NCI-H69 (cell line): ENCODE measurements around the gene C7orf57.
"Not testable (repeated sequence)": the region's sequence is repeated elsewhere in the genome, so short reads cannot be mapped to it uniquely, and the experiment has no call there.

Experiments
- DNase-seq: peaks from one replicate; lab custom pipeline; 2025; lab: John Stamatoyannopoulos, UW

Gene C7orf57

DNA sequence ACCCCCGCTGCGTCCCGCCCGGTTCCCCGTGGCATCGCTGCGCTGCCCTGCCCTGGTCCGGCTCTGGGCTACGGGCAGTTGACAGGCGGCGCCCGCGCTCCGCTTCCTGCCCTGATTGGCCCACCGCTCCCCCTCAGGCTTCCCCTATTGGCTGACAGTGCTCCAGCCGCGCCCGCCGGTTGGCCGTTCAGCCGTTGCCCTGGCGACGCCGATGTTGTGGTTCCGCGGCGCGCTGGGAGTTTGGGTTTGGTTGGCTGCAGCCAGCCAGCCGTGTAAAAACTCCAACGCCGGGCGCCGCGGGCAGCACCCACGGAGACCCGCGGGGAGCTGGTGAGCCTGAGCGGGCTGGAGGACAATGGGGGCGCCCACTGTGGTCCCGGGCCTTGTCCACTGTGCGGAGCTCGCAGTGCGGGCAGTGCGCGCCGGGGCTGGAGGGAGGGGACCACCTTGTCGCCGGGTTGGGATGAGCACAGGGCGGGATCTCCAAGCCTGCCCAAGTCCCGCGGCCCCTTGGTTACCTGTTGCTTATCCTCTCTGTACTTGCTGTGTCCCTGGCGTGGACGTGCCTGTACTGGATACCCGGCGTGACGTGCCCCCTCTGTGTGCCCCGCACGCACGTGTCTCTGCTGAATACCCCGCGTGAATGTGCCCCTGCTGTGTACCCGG is at the start of gene C7orf57:
Gene C7orf57 (plus strand): TSS at position 243 of the 666 bp plus-strand sequence. CDS start 766 bp downstream, outside the sequence.
- DNase-seq = peak; percentile 92

DNA sequence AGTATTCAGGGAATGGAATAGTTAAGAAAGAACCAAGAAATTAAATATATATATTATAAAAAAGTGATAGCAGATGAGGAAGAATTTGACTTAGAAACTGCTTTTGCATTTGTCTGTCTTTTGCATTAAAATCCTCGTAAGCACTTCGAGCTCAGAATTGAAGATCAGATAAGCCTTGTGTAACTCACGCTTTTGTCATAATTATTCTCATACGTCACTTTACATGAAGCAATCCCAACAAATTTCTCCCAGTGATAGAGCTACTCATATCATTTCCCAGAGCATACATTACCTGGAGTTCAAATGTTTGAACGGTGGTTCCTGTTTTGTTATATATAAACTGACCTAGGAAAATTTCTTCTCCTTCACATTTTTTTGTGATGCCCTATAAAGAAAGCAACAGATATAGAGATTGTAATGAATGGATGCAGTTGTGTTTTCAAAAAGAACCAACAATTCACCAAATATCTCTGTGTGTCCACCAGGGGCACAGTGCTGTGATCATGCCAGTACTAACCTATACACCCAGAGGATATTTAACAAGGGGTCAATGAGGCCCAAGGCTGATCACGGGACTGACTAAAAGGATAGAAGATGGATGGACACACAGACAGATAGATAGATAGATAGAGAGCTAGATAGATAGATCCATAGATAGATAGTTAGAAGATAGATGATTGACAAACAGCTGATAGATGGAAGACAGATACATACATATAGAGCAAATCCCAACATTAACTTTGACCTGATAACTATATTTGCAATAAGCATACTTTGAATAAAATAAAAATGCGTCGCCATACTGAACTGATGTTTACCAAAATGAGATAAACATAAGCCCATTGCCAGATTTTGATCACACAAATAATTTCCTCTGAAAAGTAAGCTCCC is 46.6 kb upstream of the C7orf57 start:
- peak; percentile 35 for DNase-seq

GRCh38 chr7:47989607-47990400 is 45.5 kb upstream of the C7orf57 start:
- peak; percentile 54 for DNase-seq

DNA sequence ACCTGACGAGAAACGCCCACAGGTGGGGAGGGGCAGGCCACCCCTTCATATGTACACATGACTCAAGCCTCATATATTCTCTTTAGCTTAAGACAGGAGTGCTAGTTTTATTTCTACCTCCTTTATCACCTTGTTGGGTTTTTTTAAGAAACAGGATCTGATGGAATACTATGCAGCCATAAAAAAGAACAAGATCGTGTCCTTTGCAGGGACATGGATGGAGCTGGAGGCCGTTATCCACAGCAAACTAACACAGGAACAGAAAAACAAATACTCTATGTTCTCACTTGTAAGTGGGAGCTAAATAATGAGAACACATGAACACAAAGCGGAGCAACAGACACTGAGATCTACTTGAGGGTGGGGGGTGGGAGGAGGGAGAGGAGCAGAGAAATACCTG is 44.8 kb upstream of the C7orf57 start:
- no peak for DNase-seq

DNA sequence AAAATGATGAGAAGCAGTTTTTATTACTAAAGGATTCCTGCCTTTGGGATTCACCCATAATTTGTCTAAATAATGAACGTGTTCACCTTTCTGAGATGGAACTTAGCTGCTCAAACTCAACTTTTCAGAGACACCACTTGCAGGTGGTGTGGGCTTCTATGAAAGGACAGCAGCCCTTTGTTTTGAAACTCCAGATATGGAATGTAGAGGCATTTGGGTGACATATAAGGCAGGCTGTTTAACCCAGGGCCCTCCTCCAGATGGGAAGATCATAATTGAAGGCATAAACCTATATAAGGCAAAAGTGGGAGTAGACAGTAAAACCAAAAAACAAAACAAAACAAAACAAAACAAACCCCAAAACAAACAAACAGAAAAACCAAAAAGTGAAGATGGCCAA is 44.1 kb upstream of the C7orf57 start:
- DNase-seq = no peak

GRCh38 chr7:47991741-47992311 is 43.5 kb upstream of the C7orf57 start:
- peak; percentile 97 for DNase-seq

- peak; percentile 25 for DNase-seq
Observed at GRCh38 chr7:47992446-47992845, 42.9 kb upstream of the C7orf57 start.

GRCh38 chr7:47999413-47999812 is 35.9 kb upstream of the C7orf57 start:
- no peak for DNase-seq

GRCh38 chr7:48000164-48000563 is 35.2 kb upstream of the C7orf57 start:
- not testable (repeated sequence) for DNase-seq

GRCh38 chr7:48004032-48004431 is 31.3 kb upstream of the C7orf57 start:
- DNase-seq = peak; percentile 99

GRCh38 chr7:48004638-48005037 is 30.7 kb upstream of the C7orf57 start:
- DNase-seq = no peak

GRCh38 chr7:48006866-48007265 is 28.5 kb upstream of the C7orf57 start:
- no peak for DNase-seq

- DNase-seq = no peak
Observed at GRCh38 chr7:48009257-48009656, 26.1 kb upstream of the C7orf57 start.

DNA sequence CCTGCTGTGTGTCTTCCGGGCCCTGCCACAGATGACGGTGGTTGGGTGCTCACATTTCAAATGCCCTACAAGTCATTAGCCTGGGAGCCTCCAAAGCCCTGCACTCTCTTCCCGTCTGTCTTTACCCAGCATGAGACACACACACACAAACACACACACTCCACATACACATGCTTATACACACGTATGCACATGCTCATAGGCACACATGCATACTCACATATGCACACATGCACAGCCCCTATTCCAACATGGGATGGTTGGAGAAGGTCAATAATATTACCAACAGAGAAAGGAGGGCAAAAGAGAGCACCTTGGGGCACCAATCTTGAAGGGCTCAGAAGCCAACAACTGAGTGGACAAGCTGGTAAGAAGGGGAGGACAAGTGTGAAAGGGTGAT is 25.4 kb upstream of the C7orf57 start:
- no peak for DNase-seq

DNA sequence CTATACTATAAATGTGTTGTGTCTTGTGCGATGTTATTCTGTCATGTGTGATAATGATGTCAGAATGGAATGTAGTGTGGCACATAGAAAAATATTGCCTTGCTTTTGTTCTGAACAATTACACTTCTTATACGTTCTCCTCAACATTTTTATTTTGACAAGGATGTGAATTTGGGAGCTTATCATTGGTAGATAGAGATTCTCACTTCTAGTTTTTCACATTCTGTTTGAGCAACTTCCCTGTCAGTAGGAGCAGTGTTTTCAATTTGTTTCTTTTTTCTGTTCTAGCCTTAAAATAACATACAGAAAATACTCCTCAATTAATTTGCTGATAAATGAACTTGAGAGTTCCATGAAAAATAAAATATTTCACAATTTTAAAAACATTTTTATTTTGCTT is 24.0 kb upstream of the C7orf57 start:
- DNase-seq = no peak

- DNase-seq = no peak
Observed at GRCh38 chr7:48011951-48012350, 23.4 kb upstream of the C7orf57 start.

DNA sequence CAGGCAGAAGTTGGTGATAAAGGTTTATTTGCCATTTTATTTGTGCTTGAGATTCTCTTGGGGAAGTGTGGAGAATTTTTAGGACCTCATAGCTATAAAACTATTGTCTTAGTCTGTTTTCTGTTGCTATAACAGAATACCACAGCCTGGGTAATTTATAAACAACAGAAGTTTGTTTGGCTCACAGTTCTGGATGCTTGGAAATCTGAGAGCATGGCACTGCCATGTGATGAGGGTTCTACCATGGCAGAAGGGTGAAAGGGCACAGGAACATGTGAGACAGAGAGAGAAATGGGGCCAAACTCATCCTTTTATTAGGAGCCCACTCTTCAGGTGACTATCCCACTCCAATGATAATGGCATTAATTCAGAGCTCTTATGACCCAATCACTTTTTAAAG is 18.7 kb upstream of the C7orf57 start:
- DNase-seq = no peak

DNA sequence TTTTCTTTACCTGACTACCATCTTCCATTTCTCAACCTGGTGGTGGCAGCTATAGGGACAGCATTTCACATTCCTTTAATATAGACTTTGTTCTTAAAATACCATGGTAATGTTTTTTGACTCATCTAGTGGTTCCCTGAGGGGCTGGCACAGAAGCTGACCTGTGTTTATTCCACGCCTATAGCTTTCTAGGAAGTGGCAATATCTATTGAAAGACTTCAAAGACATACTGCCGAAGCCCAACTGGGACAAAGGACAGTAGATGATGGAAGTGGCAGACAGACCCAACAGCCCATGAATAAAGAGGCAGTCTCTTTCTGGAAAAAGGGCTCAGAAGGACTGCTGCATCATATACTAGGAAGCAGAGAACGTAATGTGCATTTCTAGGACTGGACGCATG is 17.7 kb upstream of the C7orf57 start:
- no peak for DNase-seq

DNA sequence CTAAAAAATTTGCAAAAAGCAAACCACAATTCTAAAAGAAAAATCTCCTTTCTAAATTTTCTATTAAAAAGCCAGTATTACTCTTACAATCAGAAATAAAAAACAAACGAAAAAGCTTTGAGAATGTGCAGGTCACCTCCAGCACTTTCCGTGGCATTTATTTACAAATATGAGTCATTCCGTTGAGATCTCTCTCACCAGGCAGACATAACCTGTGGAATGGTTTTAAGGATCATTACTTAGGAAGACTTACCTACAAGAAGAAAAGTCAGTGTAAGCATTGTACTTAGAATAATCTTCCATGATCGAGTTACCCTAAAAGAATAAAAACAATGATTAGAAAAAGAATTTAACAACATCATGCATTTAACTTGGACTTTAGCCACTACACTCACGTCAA is 9.7 kb upstream of the C7orf57 start:
- no peak for DNase-seq

DNA sequence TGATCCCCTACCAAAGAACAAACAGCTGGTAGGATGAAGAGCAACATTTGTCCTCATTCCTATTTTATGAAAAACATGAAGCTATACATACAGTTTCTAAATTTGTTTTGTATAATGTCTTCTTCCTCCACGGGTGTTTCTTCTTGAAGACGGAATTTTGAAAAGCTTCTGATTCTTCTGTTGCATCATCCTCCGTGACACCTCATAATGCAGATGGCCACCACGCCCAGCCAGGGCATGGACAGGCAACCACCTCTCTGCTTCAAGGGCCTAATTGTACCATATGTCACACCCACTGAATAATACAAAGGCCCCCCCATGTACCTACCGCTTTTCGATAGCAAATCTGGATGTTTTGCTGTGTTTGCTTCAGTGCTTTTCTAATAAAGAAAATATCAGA is 6.4 kb upstream of the C7orf57 start, which contains the start of gene SUN3:
Gene SUN3 (minus strand): TSS at position 170 of the 400 bp plus-strand sequence. CDS start 169 bp downstream, at position 1.
- DNase-seq = peak; percentile 75

- DNase-seq = peak; percentile 51
Observed at GRCh38 chr7:48031111-48031510, 4.2 kb upstream of the C7orf57 start.

DNA sequence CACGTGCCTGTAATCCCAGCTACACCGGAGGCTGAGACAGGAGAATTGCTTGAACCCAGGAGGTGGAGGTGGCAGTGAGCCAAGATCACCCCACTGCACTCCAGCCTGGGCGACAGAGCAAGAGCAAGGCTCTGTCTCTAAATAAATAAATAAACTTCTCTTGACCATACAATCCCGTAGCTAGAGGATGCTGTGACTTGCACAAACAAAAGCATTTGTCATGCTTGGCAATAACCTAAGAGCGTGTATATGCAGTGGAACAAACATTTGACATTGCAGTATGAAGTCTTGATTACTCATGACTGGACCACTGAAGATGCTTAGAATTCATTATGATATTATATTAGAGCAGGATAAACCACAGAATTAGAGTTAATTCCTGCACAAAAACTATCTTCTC is 1.4 kb upstream of the C7orf57 start:
- DNase-seq = peak; percentile 13
